Astrocyte of the spinal cord (primary cell): Measurements from ENCODE around the gene DEGS1.
A peak's percentile ranks its signal among the peaks of the same experiment; 100 is the strongest.

ENCODE experiments used
- DNase-seq: peaks from one replicate; pipeline ENCODE4 v3.0.0; 2011; ENCODE audit warnings: low read depth, low spot score
- H3K4me3 ChIP-seq: 2 replicates; pipeline ENCODE4 v1.5.1; 2011; ENCODE audit warnings: low read depth, mild to moderate bottlenecking, low read length, moderate library complexity
- in situ Hi-C: cut with HindIII; loops from 2 replicates; pipeline ENCODE4 v1.10.0; 2017; ENCODE audit warnings: low sequenced_read_pairs
- TF ChIP-seq, protein P1 (sequence below): IDR thresholded peaks from 2 replicates; pipeline ENCODE4 v1.5.1; 2012; ENCODE audit warnings: low read depth, mild to moderate bottlenecking, low read length, inconsistent platforms

Gene DEGS1

DNA sequence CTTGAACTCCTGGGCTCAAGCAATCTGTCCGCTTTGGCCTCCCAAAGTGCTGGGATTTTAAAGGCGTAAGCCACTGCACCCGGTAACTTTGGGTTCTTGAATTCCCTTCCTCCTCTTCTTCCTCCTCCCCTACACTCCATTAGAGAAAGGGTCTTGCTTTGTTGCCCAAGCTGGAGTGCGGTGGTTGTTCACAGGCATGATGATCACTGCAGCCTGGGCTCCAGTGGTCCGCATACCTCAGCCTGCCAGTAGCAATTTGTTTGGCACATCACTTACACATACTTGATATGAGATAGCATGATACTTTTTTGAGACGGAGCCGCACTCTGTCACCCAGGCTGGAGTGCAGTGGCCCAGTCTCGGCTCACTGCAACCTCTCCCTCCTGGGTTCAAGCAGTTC is 2.2 kb downstream of the DEGS1 start:
- TF ChIP-seq, protein P1, sequence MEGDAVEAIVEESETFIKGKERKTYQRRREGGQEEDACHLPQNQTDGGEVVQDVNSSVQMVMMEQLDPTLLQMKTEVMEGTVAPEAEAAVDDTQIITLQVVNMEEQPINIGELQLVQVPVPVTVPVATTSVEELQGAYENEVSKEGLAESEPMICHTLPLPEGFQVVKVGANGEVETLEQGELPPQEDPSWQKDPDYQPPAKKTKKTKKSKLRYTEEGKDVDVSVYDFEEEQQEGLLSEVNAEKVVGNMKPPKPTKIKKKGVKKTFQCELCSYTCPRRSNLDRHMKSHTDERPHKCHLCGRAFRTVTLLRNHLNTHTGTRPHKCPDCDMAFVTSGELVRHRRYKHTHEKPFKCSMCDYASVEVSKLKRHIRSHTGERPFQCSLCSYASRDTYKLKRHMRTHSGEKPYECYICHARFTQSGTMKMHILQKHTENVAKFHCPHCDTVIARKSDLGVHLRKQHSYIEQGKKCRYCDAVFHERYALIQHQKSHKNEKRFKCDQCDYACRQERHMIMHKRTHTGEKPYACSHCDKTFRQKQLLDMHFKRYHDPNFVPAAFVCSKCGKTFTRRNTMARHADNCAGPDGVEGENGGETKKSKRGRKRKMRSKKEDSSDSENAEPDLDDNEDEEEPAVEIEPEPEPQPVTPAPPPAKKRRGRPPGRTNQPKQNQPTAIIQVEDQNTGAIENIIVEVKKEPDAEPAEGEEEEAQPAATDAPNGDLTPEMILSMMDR = no peak
- no peak overlapping the region for H3K4me3 ChIP-seq
- DNase-seq = no peak
- in situ Hi-C loops = no loop called here

DNA sequence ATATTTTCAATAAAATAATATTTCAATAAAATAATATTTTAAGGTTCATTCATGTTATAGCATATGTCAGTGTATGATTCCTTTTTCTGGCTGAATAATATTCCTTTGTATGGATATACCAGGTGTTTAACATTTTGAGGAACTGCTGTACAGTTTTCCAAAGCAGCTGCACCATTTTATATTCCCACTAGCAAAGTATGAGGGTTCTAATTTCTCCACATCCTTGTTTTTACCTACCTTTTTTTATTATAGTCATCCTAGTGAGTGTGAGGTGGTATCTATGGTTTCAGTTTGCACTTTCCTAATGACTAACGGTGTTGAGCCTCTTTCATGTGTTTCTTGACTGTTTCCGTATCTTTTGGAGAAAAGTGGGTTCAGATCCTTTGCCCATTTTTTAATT is 5.2 kb downstream of the DEGS1 start:
- no peak overlapping the region for H3K4me3 ChIP-seq
- DNase-seq = no peak
- in situ Hi-C loops = no loop called here
- TF ChIP-seq, protein P1 = no peak

DNA sequence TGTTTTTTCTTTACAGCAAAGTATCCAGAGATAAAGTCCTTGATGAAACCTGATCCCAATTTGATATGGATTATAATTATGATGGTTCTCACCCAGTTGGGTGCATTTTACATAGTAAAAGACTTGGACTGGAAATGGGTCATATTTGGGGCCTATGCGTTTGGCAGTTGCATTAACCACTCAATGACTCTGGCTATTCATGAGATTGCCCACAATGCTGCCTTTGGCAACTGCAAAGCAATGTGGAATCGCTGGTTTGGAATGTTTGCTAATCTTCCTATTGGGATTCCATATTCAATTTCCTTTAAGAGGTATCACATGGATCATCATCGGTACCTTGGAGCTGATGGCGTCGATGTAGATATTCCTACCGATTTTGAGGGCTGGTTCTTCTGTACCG is 6.5 kb downstream of the DEGS1 start:
- TF ChIP-seq, protein P1 = no peak
- no peak overlapping the region for H3K4me3 ChIP-seq
- in situ Hi-C loops = no loop called here
- peak; percentile 52 for DNase-seq

DNA sequence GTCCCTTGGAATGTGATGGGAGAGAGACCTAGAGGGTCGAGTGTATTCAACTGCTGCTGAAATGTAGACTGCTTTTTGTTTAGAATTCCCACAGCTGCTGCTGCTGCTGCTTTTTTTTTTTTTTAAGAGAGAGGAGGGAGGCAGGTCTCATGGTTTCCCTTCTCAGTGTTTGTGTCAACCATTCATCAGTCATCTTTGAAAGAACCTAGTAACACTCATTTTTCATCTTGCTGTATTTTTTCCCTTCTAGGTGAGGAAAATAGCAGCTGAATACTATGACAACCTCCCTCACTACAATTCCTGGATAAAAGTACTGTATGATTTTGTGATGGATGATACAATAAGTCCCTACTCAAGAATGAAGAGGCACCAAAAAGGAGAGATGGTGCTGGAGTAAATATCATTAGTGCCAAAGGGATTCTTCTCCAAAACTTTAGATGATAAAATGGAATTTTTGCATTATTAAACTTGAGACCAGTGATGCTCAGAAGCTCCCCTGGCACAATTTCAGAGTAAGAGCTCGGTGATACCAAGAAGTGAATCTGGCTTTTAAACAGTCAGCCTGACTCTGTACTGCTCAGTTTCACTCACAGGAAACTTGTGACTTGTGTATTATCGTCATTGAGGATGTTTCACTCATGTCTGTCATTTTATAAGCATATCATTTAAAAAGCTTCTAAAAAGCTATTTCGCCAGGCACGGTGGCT is 9.2 kb downstream of the DEGS1 start:
- TF ChIP-seq, protein P1 = no peak
- no peak overlapping the region for H3K4me3 ChIP-seq
- DNase-seq = no peak
- in situ Hi-C loops = no loop called here

DNA sequence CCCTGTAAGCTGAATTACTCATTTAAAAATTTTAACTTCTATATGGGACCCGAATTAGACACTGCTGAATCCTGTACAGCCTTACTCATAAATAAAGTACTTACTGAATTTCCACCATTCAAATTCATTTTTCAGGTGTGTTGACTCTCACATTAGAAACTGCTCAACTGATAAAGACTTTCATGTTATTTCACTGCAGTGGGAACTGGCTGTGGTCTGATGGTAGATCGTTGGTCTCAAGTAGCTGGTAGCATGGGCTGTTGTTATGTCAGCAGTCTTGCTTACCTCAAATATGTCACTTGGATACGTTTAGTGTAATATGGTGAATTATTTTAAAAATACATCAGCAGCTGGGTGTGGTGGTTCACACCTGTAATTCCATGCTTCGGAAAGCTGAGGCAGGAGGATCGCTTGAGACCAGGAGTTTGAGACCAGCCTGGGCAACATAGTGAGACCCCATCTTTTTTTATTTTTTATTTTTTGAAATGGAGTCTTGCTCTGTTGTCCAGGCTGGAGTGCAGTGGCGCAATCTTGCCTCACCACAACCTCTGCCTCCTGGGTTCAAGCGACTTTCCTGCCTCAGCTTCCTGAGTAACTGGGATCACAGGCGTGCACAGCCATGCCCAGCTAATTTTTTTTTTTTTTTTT is 10.4 kb downstream of the DEGS1 start:
- H3K4me3 ChIP-seq = no peak overlapping the region
- in situ Hi-C loops = no loop called here
- no peak for DNase-seq
- TF ChIP-seq, protein P1 = no peak

DNA sequence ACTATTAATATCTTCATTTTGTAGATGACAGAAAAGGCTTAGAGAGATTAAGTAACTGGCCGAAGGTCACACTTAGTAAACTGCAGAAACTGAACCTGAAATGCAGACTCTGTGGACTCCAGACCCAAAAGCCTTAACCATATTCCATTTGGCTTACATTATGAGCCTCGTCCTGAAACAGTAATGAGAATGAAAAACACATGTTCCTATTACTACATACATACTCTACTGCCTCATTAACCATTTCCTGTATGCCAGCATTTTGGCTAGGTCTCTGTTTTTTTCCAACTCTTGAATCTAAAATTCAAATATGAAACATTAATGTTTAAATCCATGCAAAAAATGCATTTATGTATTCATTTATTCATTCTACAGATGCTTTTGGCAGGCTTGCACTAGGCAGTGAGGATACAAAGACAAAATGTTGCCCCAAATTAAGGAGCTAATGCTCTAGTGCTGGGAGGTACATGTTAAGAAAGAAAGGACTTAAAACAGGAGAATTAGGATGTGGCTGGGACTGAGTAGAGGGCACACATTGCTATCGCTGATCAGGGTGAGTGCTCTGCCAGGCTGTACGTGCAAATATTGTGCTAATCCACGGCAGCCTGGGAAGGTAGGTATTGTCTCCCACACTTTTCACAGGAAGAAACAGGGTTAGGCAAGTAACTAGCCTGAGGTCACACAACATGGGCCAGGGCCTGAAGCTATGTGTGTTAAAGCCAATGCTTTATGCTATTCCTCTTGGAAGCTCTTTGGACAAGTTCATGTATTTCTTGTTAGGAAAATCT is 14.0 kb downstream of the DEGS1 start:
- in situ Hi-C loops = no loop called here
- no peak overlapping the region for H3K4me3 ChIP-seq
- TF ChIP-seq, protein P1 = no peak
- no peak for DNase-seq
